BLaER1 (cell line): ENCODE data around the gene EIF4B.

Experiments
- H3K27ac ChIP-seq: shearing (Covaris generic); formaldehyde crosslinking; 2 replicates; pipeline ENCODE4 v1.8.1; 2022
- H3K27me3 ChIP-seq: shearing (Covaris generic); formaldehyde crosslinking; 2 replicates; pipeline ENCODE4 v1.8.1; 2022
- H3K36me3 ChIP-seq: shearing (Covaris generic); formaldehyde crosslinking; 2 replicates; pipeline ENCODE4 v1.8.1; 2022
- H3K4me1 ChIP-seq: shearing (Covaris generic); formaldehyde crosslinking; 2 replicates; pipeline ENCODE4 v1.8.1; 2022
- H3K4me2 ChIP-seq: shearing (Covaris generic); formaldehyde crosslinking; 2 replicates; pipeline ENCODE4 v1.8.1; 2022
- H3K4me3 ChIP-seq: shearing (Covaris generic); formaldehyde crosslinking; 2 replicates; pipeline ENCODE4 v1.8.1; 2022
- H3K9ac ChIP-seq: shearing (Covaris generic); formaldehyde crosslinking; 2 replicates; pipeline ENCODE4 v1.8.1; 2022
- H3K9me3 ChIP-seq: shearing (Covaris generic); formaldehyde crosslinking; 2 replicates; pipeline ENCODE4 v1.8.1; 2022
- H4K20me1 ChIP-seq: shearing (Covaris generic); formaldehyde crosslinking; 2 replicates; pipeline ENCODE4 v1.8.1; 2022
- Cebpa-rat ChIP-seq: shearing (Covaris generic); IDR thresholded peaks from 2 replicates; pipeline ENCODE4 v1.8.1; 2022

Gene EIF4B

GRCh38 chr12:53068811-53069585 lies 62.7 kb downstream of the EIF4B start:
- no peak for TF ChIP-seq Cebpa-rat
- no peak overlapping the region for H3K9ac ChIP-seq
- no peak overlapping the region for H3K27ac ChIP-seq
- H3K4me3 ChIP-seq, result no peak overlapping the region
- H3K4me2 ChIP-seq, result no peak overlapping the region
- no peaks in the 10 kb centered on the region for H4K20me1 ChIP-seq
- H3K36me3 ChIP-seq, result peaks cover 54% of the 10 kb centered on the region
- no peaks in the 10 kb centered on the region for H3K27me3 ChIP-seq
- H3K4me1 ChIP-seq, result peaks cover 42% of the 10 kb centered on the region
- H3K9me3 ChIP-seq, result no peaks in the 10 kb centered on the region

DNA sequence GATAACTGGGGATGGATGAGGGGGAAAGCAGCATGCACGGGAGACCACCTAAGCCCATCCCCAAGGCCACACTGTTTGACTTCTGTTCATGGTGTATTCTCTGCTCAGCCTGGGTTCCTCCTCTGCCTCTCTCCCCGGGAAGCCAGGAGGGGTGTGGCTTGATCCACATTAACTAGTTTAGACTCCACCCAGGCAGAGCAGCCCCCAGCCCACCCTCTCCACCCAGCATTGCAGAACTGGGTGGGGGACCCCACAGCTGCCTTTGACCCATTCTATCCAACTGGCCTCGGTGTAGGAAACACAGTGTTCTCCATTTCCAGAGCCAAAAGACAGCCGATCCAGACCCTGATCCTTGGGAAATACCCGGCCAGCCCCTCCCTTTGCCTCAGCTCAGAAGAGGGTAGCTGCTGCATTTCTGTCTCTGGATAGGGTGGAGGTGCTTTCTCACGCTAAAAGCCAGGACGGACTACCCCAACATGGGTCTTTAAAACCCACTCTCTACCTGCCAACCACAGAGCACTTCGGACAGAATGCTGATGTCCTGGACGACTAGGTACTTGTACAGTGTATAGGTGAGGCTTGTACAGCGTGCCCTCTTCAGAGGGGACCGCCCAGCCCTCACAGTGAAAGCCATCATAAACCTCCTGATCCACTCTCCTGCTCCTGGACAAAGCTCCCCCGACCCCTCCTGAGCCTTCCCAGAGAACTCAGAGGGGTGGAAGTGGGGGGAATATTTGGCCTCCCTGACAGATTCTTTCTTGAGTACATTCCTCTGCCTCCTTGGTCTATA lies 63.6 kb downstream of the EIF4B start:
- Histone ChIP-seq H3K27me3 (no peaks in the 10 kb centered on the region), H3K4me2 (no peak overlapping the region), H3K9ac (no peak overlapping the region), H3K27ac (no peak overlapping the region), H4K20me1 (no peaks in the 10 kb centered on the region), H3K9me3 (no peaks in the 10 kb centered on the region), H3K4me3 (no peak overlapping the region), H3K36me3 (peaks cover 59% of the 10 kb centered on the region), H3K4me1 (peaks cover 36% of the 10 kb centered on the region)
- no peak for TF ChIP-seq Cebpa-rat

DNA sequence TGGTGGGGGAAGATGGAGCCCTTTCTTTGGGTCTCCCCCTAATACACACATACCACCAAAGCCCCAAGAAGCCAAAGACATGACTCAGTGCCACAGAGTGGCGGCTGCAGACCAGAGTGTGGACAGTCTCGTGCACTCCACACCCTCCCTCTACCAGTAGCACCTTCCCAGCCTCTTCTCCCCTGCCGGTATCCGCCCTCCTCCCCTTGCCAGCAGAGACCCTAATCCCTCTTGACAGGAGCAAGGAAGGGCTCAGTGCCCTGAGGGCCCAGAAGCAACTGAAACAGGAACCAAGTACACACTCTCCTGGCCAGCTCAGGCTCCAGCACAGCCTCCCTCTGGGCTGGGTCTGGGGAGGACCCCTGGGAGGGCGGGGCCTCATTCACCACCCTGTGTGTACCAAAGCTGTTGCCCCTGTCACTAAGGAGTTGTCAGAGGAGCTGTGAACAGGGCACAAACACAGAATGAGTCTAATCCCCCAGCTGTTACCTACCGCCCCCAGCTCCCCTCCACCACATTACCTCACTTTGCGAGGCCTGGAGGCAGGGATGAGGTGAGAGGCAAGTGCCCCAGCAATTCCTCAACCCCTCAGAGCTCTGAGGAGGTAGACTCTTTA lies 64.7 kb downstream of the EIF4B start:
- peak overlapping the region; percentile 72 for H3K4me2 ChIP-seq
- peaks cover 30% of the 10 kb centered on the region for H3K4me1 ChIP-seq
- H3K36me3 ChIP-seq, result peaks cover 60% of the 10 kb centered on the region
- H4K20me1 ChIP-seq, result no peaks in the 10 kb centered on the region
- no peak for TF ChIP-seq Cebpa-rat
- no peaks in the 10 kb centered on the region for H3K27me3 ChIP-seq
- H3K27ac ChIP-seq, result no peak overlapping the region
- H3K4me3 ChIP-seq, result no peak overlapping the region
- H3K9me3 ChIP-seq, result no peaks in the 10 kb centered on the region
- H3K9ac ChIP-seq, result no peak overlapping the region

DNA sequence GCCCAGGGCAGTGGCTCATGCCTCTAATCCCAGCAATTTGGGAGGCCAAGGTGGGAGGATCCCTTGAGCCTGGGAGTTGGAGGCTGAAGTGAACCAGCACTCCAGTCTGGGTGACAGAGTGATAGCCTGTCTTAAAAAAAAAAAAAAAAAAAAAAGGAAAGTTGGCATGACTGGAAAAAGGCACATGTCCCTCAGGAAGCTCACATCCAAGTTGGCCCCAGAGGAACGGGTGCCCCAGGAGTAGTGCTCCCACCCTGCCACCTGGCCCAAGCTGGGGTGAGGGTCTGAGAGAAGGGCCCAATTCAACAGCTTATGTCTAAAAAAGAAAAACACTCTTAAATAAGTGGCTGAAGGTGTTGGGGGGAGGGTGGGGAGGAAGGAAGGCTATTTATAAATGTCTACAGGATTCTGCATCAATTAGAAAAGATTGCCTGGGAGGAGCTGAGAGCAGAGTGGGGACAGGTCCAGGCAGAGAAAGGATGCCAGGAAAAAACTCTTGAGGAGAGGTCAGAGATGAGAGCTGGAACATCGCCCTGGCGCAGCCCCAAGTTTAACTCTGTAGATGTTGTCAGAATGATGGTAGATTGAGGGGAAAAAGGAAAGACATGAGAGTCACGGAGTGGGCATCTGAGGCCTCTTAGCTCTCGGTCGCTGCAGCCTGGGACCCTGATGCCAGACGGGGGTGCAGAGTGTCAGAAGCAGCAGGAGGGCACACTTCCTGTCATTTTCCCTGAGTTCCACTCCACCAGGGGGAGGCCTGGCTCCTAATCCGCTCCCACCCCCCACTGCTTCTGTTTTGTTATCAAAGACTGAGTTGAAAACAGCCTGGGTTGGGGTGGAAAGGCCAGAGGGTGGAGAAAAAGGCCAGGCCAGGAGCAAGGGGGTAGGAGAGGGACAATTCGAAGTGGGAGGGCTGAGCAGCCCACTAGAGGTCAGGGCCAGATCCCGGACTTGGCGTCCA lies 65.6 kb downstream of the EIF4B start:
- H3K4me3 ChIP-seq, result no peak overlapping the region
- peaks cover 69% of the 10 kb centered on the region for H3K36me3 ChIP-seq
- no peaks in the 10 kb centered on the region for H3K9me3 ChIP-seq
- peaks cover 22% of the 10 kb centered on the region for H3K4me1 ChIP-seq
- H3K4me2 ChIP-seq, result peak overlapping the region; percentile 72
- no peak for TF ChIP-seq Cebpa-rat
- peak overlapping the region; percentile 40 for H3K27ac ChIP-seq
- H4K20me1 ChIP-seq, result no peaks in the 10 kb centered on the region
- peak overlapping the region; percentile 36; the same call in 1 of the 2 replicates for H3K9ac ChIP-seq
- H3K27me3 ChIP-seq, result no peaks in the 10 kb centered on the region

DNA sequence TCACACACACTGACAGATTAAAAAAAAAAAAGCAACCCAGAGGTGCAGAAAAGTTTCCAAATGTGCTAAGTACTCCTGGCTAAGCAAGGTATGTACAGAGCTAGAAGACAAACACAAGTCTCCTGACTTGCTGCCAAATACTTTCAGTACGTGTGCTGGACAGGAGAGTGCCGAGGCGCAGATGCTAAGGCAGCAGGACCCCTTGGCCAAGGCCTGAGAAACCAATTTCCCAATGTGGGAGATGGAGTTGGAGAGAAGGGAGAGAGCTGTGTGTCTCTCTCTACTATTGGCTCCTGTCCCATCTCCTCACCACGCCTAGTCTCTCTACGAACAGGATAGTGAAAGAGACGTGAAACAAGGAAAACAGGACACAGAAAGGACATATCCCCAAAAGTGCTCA lies 67.6 kb downstream of the EIF4B start:
- Histone ChIP-seq H3K9me3 (no peaks in the 10 kb centered on the region), H3K9ac (no peak overlapping the region), H3K27me3 (no peaks in the 10 kb centered on the region), H3K4me1 (peaks cover 36% of the 10 kb centered on the region), H4K20me1 (no peaks in the 10 kb centered on the region), H3K4me2 (no peak overlapping the region), H3K27ac (no peak overlapping the region), H3K36me3 (peaks cover 67% of the 10 kb centered on the region), H3K4me3 (no peak overlapping the region)
- TF ChIP-seq Cebpa-rat, result no peak

DNA sequence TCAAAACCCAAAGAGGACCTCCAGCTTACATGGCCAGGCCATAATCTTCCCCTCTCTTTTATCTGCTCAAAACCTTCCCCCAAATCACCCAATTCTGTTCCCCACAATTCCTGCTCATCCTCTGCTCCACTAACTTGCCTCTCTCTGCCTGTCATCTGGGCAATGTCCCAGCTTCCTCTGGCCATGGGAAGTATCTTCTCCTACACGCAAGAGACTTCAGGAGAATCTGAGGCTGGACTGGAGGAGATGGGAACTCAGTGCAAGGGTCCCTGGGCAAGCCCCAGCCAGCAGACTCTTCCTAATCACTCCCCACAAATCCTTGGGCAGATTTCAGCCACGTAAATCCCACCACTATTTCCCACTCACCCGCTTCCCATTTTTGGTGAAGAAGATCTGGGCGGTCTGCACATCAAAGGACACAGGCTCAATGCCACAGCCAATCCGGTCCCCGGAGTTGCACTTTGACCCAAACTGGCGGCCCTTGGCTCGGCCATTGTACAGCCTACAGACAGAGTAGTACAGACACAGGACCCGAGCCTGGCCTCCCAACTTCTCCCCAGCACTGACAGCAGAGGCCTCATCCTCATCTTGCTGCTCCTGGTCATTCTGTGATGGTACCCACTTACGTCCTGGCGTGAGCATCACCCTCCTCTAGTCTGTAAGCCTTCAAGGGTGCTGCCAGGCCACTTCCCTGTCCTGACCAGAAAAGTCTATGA lies 68.2 kb downstream of the EIF4B start:
- Histone ChIP-seq H3K27ac (no peak overlapping the region), H3K4me1 (peaks cover 36% of the 10 kb centered on the region)
- TF ChIP-seq Cebpa-rat, result no peak

GRCh38 chr12:53074999-53075370 lies 68.7 kb downstream of the EIF4B start:
- Histone ChIP-seq H3K27me3 (no peaks in the 10 kb centered on the region), H3K36me3 (peaks cover 59% of the 10 kb centered on the region), H3K27ac (no peak overlapping the region), H3K9ac (no peak overlapping the region), H3K9me3 (no peaks in the 10 kb centered on the region), H3K4me3 (no peak overlapping the region), H3K4me2 (no peak overlapping the region), H3K4me1 (peaks cover 41% of the 10 kb centered on the region), H4K20me1 (no peaks in the 10 kb centered on the region)
- TF ChIP-seq Cebpa-rat, result no peak

More for the DNA sequence above, 68.2 kb downstream of the EIF4B start:
- peaks cover 64% of the 10 kb centered on the region for H3K36me3 ChIP-seq
- H3K4me2 ChIP-seq, result no peak overlapping the region
- H3K9ac ChIP-seq, result no peak overlapping the region
- no peak overlapping the region for H3K4me3 ChIP-seq
- H4K20me1 ChIP-seq, result no peaks in the 10 kb centered on the region
- no peaks in the 10 kb centered on the region for H3K27me3 ChIP-seq
- no peaks in the 10 kb centered on the region for H3K9me3 ChIP-seq

- Histone ChIP-seq H4K20me1 (no peaks in the 10 kb centered on the region), H3K36me3 (peaks cover 44% of the 10 kb centered on the region), H3K9ac (no peak overlapping the region), H3K4me1 (peaks cover 36% of the 10 kb centered on the region), H3K9me3 (no peaks in the 10 kb centered on the region), H3K4me3 (no peak overlapping the region), H3K27me3 (no peaks in the 10 kb centered on the region), H3K27ac (no peak overlapping the region), H3K4me2 (no peak overlapping the region)
- TF ChIP-seq Cebpa-rat, result no peak
Observed at GRCh38 chr12:53076461-53076860, 70.2 kb downstream of the EIF4B start.

DNA sequence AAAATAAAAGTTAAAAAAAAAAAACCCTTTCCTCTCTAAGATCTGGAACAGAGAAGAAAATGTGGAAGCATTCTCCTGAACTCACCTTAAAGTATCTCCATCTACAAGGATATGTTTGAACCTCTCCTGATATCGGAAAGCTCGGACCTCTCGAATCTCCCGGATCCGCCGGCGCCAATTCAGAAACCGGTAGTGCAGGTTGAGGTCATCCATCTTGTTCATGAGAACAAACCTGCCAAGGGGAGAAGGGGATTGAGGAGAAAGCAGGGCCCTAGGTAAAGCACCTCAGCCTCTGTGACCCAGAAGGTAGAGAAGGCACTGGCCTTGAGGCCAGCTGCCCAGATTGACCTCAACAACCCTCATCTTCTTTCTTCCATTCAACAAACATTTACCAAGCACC lies 70.8 kb downstream of the EIF4B start:
- no peaks in the 10 kb centered on the region for H4K20me1 ChIP-seq
- H3K27ac ChIP-seq, result no peak overlapping the region
- no peaks in the 10 kb centered on the region for H3K9me3 ChIP-seq
- no peaks in the 10 kb centered on the region for H3K27me3 ChIP-seq
- H3K9ac ChIP-seq, result no peak overlapping the region
- H3K4me1 ChIP-seq, result peaks cover 31% of the 10 kb centered on the region
- peaks cover 41% of the 10 kb centered on the region for H3K36me3 ChIP-seq
- H3K4me2 ChIP-seq, result no peak overlapping the region
- TF ChIP-seq Cebpa-rat, result no peak
- H3K4me3 ChIP-seq, result no peak overlapping the region
